ENCODE results near the gene GATAD2A.
"Not testable (repeated sequence)": the region's sequence is repeated elsewhere in the genome, so short reads cannot be mapped to it uniquely, and the experiment has no call there.

GATAD2A gene

DNA sequence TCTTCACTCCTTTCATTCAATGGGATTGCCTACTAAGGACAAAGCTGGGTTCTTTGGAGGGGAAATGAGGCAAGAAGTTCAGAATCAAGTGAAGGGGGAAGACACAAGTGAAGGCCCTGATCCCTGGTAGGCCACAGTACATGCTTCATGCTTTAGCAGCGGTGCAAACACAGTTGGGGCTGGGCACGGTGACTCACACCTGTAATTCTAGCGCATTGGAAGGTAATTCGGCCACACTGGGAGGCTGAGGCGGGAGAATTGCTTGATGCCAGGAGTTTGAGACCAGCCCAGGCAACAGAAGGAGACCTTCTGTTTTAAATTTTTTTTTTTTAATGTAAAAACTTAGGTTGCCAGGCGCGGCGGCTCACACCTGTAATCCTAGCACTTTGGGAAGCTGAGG is 23.4 kb upstream of the GATAD2A start:
- no peak overlapping the region for H3K4me3 ChIP-seq (ENCODE audit: low read depth, low read length)

DNA sequence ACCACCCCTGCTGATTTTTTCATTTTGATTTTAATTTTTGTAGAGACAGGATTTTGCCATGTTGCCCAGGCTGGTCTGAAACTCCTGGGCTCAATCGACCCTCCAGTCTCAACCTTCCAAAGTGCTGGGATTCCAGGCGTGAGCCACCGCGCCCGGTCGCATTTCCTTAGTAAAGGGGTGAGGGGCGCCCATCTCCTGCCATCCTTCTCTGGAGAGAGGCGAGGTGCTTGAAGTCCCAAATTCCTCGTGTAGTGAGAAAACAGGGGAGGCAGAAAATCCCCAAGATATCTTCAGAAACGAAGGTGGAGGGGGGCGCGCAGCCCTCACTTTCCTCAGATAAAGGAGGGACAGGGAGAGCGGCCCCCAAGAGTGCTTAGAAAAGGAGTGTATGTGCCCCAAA is 21.0 kb upstream of the GATAD2A start:
- H3K4me3 ChIP-seq (ENCODE audit: low read depth, low read length), result peak overlapping the region; percentile 60
- TF ChIP-seq, protein P1, sequence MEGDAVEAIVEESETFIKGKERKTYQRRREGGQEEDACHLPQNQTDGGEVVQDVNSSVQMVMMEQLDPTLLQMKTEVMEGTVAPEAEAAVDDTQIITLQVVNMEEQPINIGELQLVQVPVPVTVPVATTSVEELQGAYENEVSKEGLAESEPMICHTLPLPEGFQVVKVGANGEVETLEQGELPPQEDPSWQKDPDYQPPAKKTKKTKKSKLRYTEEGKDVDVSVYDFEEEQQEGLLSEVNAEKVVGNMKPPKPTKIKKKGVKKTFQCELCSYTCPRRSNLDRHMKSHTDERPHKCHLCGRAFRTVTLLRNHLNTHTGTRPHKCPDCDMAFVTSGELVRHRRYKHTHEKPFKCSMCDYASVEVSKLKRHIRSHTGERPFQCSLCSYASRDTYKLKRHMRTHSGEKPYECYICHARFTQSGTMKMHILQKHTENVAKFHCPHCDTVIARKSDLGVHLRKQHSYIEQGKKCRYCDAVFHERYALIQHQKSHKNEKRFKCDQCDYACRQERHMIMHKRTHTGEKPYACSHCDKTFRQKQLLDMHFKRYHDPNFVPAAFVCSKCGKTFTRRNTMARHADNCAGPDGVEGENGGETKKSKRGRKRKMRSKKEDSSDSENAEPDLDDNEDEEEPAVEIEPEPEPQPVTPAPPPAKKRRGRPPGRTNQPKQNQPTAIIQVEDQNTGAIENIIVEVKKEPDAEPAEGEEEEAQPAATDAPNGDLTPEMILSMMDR (IDR thresholded peaks at IDR 0.05; ENCODE audit: low read depth, low read length), result no peak

More for the DNA sequence above, 23.4 kb upstream of the GATAD2A start:
- TF ChIP-seq, protein P1 (IDR thresholded peaks at IDR 0.05; ENCODE audit: low read depth, low read length), result no peak

GRCh38 chr19:19385131-19385895 is 20.2 kb upstream of the GATAD2A start:
- peak overlapping the region; percentile 93 for H3K4me3 ChIP-seq (ENCODE audit: low read depth, low read length)
- TF ChIP-seq, protein P1 (IDR thresholded peaks at IDR 0.05; ENCODE audit: low read depth, low read length), result no peak

DNA sequence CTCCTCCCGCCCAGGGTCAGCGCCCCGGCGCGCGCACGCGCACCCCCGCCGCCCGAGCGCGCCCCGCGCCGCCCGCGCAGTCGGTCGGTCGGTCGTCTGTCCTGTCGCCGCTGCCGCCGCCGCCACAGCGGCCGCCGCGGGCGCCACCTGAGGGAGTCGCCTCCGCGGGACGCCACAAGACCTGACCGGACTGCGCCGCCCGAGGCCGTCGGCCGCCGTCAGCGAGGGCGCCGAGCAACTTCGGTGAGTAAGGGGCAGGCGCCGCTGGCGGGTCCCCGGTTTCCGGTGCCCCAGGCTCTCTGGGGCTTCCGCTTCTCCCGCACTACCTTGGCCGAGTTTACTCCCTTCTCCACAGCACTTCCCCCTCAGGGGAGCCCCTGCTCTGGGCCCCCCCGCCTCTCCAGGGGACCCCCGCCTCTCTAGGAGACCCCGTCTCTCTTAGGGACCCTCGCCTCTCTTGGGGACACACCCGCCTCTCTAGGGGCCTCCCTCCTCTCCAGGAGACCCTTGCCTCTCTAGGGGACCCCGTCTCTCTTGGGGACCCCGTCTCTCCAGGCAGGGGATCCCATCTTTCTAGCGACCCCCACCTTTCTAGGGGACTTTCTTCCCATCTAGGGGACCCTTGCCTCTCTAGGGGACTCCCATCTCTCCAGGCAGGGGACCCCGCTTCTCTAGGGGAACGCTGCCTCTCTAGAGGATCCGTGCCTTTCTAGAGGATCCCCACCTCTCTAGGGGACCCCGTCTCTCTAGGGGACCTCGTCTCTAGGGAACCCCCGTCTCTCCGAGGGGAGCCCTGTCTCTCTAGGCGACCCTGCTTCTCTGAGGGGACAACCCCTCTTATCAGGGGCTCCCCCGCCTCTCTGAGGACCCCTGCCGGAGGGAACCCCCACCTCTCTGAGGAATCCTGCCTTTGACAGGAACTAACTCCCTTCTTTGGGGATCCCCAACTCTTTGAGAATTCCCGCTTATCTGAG is 19.3 kb upstream of the GATAD2A start:
- peak overlapping the region; percentile 93 for H3K4me3 ChIP-seq (ENCODE audit: low read depth, low read length)
- TF ChIP-seq, protein P1 (IDR thresholded peaks at IDR 0.05; ENCODE audit: low read depth, low read length), result no peak

DNA sequence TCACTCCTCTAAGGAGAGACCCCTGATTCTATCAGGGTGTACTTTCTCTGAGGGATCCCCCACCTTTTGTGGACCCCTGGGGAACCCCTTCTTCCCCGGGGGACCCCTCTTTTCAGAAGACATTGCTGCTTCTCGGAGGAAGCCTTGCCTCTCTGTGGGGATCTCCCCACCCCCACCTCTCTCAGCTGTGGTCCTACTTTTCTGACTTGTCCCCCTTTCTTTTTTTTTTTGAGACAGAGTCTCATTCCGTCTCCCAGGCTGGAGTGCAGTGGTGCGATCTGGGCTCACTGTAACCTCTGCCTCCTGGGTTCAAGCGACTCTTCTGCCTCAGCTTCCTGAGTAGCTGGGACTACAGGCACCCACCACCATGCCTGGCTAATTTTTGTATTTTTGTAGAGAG is 18.4 kb upstream of the GATAD2A start:
- TF ChIP-seq, protein P1 (IDR thresholded peaks at IDR 0.05; ENCODE audit: low read depth, low read length), result no peak
- H3K4me3 ChIP-seq (ENCODE audit: low read depth, low read length), result peak overlapping the region; percentile 93

GRCh38 chr19:19388568-19389555 is 16.6 kb upstream of the GATAD2A start:
- TF ChIP-seq, protein P1 (IDR thresholded peaks at IDR 0.05; ENCODE audit: low read depth, low read length), result no peak
- no peak overlapping the region for H3K4me3 ChIP-seq (ENCODE audit: low read depth, low read length)

GRCh38 chr19:19389683-19390082 is 15.8 kb upstream of the GATAD2A start:
- not testable (repeated sequence) for H3K4me3 ChIP-seq (ENCODE audit: low read depth, low read length)

DNA sequence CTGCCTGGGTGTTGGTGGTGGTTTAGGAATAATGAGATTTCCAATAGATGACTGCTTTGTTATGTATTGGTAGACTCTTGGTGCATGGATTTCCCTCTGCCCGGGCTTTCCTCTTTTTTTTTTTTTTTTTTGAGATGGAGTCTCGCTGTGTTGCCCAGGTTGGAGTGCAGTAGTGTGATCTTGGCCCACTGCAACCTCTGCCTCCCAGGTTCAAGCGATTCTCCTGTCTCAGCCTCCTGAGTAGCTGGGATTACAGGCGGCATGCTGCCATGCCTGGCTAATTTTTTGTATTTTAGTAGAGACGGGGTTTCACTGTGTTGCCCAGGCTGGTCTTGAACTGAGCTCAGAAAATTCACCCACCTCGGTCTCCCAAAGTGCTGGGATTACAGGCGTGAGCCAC is 11.1 kb upstream of the GATAD2A start:
- not testable (repeated sequence) for H3K4me3 ChIP-seq (ENCODE audit: low read depth, low read length)
